ENCODE results near the gene PRR13.
"Not testable (repeated sequence)": the region's sequence is repeated elsewhere in the genome, so short reads cannot be mapped to it uniquely, and the experiment has no call there.

GRCh38 chr12:53402351-53402750, 39.2 kb upstream of the PRR13 start:
- TF ChIP-seq CTCF (IDR thresholded peaks at IDR 0.05; ENCODE audit: poor library complexity); EZH2phosphoT487 (IDR thresholded peaks at IDR 0.05; ENCODE audit: low read depth, severe bottlenecking, unreplicated experiment): not testable (repeated sequence)
